Caco-2 (cell line): ENCODE data around the gene GOLGA8J. TPM values are rescaled to one million over a fixed set of nuclear protein-coding genes. Genes with fewer than 3 reads are reported as not detected.

Source experiments
- BruUV-seq: library from RNA; stranded (reverse); fragments of 400-500 nt; replicated peaks from 2 replicates; lab custom pipeline; 2021; lab: Mats Ljungman, UMichigan
- CTCF ChIA-PET: fragments of 300-600 bp; sonication (Branson Sonifier 250); formaldehyde crosslinking; loops from one replicate; lab custom pipeline; 2022; ENCODE audit warnings: antibody characterized with exemption; lab: Charles Lee
- POLR2A ChIA-PET: fragments of 300-600 bp; sonication (Branson Sonifier 250); formaldehyde crosslinking; loops from one replicate; lab custom pipeline; 2022; ENCODE audit warnings: antibody characterized with exemption; lab: Charles Lee
- DNase-seq, 2 experiments: peaks; one replicate each; pipeline versions ENCODE4 v3.0.0 to v3.0.0-alpha.2; 2020 to 2022
- H3K27me3 ChIP-seq: replicated peaks from 2 replicates; pipeline ENCODE4 v1.6.0; 2011; ENCODE audit warnings: low read length; ENCODE audit not compliant: control insufficient read depth, insufficient read depth
- H3K36me3 ChIP-seq: 2 replicates; pipeline ENCODE4 v1.5.1; 2011; ENCODE audit warnings: low read length; ENCODE audit not compliant: control insufficient read depth, insufficient read depth
- H3K4me1 ChIP-seq: fragments of 250-450 bp; sonication (Bioruptor Pico); 2 replicates; pipeline ENCODE4 v1.5.1; 2020; ENCODE audit warnings: mild to moderate bottlenecking
- H3K4me3 ChIP-seq: 2 replicates; pipeline ENCODE4 v1.5.1; 2011; ENCODE audit warnings: low read depth, mild to moderate bottlenecking, control low read depth, low read length
- H3K9me3 ChIP-seq: fragments of 250-450 bp; sonication (Bioruptor Pico); 2 replicates; pipeline ENCODE4 v1.5.1; 2020; ENCODE audit warnings: mild to moderate bottlenecking, moderate library complexity
- H3K27ac Mint-ChIP-seq: one replicate; pipeline ENCODE4 v1.8.0; 2022; ENCODE audit warnings: mixed read lengths; ENCODE audit not compliant: unreplicated experiment
- H3K27me3 Mint-ChIP-seq: one replicate; pipeline ENCODE4 v1.8.0; 2022; ENCODE audit warnings: mixed read lengths; ENCODE audit not compliant: insufficient read depth, unreplicated experiment
- H3K36me3 Mint-ChIP-seq: one replicate; pipeline ENCODE4 v1.8.0; 2022; ENCODE audit warnings: mild to moderate bottlenecking, mixed read lengths; ENCODE audit not compliant: insufficient read depth, unreplicated experiment
- H3K4me1 Mint-ChIP-seq: one replicate; pipeline ENCODE4 v1.8.0; 2022; ENCODE audit warnings: low read depth, mixed read lengths; ENCODE audit not compliant: unreplicated experiment
- H3K4me3 Mint-ChIP-seq: one replicate; pipeline ENCODE4 v1.8.0; 2022; ENCODE audit warnings: mild to moderate bottlenecking, moderate library complexity, mixed read lengths; ENCODE audit not compliant: unreplicated experiment
- H3K9me3 Mint-ChIP-seq: one replicate; pipeline ENCODE4 v1.8.0; 2022; ENCODE audit warnings: mixed read lengths; ENCODE audit not compliant: unreplicated experiment
- intact Hi-C: fragments of 100-400 bp; cut with micrococcal nuclease; formaldehyde crosslinking; loops from one replicate; pipeline ENCODE4 v1.10.0; 2022; ENCODE audit not compliant: unreplicated experiment
- total RNA-seq: library from RNA; stranded (reverse); gene quantifications from 2 replicates; pipeline ENCODE4 v1.2.3, GENCODE V29; 2022
- TF ChIP-seq, protein P1 (sequence below), 2 experiments: fragments of 200-600 bp in 1 of 2; IDR thresholded peaks; 1 replicate in 1 of 2; 2 replicates in 1 of 2; pipeline versions ENCODE4 v1.5.1 to v1.8.0; 2011 to 2022; ENCODE audit warnings: antibody characterized with exemption in 1 of 2, control low read depth in 1 of 2, inconsistent platforms in 1 of 2, low read depth in 1 of 2, low read length in 1 of 2, mild to moderate bottlenecking in 1 of 2, moderate library complexity in 1 of 2; ENCODE audit not compliant: insufficient read depth in 1 of 2, severe bottlenecking in 1 of 2, unreplicated experiment in 1 of 2

The GOLGA8J gene
- total RNA-seq, 1 experiment from 2014 or later = not detected

DNA sequence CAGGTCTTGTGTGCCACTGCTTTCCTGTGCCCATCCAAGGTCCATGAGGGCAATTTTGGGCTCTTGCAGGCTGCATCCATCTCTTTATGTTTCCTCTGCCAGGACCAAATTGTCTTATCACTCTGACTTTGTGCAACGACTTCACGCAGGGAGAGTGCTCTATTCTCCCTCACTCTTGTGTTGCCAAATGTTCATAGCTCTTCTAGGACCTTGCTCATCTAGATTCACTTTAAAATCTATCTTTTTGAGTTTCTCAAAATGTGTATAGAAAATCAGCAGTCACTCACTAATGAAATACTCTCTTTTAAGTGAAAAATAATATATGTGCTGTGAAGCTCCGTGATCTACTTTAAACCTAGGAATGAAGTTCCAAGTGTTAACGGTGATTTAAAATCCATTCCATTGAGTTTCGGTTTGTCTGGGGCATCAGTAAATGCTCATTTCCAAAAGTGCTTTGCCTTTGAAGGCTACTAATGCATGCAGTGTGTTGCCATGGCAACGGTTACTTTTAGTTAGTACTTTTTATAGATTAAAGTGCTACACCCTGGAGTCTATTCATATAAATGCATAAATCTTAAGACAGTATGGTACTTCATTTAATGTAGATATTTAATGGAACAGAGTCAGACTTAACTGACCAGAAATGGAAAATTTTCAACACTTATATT is 46.6 kb upstream of the GOLGA8J start:
- Mint-ChIP-seq H3K9me3 (no peaks in the 10 kb centered on the region), H3K27ac (no peak overlapping the region), H3K27me3 (peaks cover 16% of the 10 kb centered on the region), H3K4me1 (no peaks in the 10 kb centered on the region), H3K4me3 (no peak overlapping the region), H3K36me3 (no peaks in the 10 kb centered on the region)
- ChIA-PET CTCF (no interaction called here), POLR2A (no interaction called here)
- no peaks in the 10 kb centered on the region for H3K9me3 ChIP-seq
- no peaks in the 10 kb centered on the region for H3K27me3 ChIP-seq
- intact Hi-C loops = no loop called here
- no TSS peak for BruUV-seq
- no peak overlapping the region for H3K4me3 ChIP-seq
- DNase-seq = no peak
- TF ChIP-seq, protein P1, sequence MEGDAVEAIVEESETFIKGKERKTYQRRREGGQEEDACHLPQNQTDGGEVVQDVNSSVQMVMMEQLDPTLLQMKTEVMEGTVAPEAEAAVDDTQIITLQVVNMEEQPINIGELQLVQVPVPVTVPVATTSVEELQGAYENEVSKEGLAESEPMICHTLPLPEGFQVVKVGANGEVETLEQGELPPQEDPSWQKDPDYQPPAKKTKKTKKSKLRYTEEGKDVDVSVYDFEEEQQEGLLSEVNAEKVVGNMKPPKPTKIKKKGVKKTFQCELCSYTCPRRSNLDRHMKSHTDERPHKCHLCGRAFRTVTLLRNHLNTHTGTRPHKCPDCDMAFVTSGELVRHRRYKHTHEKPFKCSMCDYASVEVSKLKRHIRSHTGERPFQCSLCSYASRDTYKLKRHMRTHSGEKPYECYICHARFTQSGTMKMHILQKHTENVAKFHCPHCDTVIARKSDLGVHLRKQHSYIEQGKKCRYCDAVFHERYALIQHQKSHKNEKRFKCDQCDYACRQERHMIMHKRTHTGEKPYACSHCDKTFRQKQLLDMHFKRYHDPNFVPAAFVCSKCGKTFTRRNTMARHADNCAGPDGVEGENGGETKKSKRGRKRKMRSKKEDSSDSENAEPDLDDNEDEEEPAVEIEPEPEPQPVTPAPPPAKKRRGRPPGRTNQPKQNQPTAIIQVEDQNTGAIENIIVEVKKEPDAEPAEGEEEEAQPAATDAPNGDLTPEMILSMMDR (IDR thresholded peaks at IDR 0.05; ENCODE audit: insufficient read depth in 1 of 2, low read depth in 1 of 2, low read length in 1 of 2, severe bottlenecking in 1 of 2, unreplicated experiment in 1 of 2) = no peak
- no peaks in the 10 kb centered on the region for H3K4me1 ChIP-seq
- no peaks in the 10 kb centered on the region for H3K36me3 ChIP-seq

DNA sequence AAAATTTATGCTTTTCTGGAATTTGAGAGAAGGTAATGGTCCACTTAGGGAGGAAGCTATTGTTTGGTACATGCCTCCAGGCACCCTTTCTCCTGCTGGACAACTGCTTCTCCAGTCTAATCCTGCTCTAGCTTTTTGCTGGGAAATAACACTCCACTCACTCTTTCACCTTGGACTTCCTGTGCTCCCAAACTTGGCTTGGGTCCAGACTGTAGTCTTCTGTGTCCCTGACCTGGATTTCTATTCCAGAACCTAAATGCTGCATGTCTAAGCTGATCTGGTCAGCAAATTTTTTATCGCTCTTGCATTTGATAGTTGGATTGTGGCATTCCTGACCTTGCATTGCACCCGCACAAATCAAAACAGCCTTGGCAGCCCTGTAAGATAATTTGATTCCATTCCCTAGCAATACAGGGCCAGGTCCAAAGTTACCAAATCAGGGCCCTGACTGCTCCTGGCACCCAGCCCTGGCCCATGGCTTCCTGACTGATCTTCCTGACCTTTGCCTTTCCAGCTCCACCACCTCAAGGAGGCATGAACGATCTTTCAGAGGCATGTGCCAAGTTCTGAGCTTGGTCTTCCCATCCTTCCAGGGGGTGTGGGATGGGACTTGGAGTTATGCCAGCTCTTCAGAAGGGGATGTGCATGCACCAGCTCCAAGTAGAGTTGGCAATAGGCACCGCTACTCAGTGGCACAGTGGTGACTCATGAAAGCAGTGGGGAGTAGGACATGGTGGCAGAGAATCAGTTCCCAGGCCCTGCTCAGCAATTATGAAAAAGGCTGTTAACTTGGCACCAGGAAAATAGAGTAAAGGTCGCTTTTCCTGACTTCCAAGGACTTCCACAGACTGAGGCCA is 43.9 kb upstream of the GOLGA8J start:
- Mint-ChIP-seq H3K36me3 (no peaks in the 10 kb centered on the region), H3K4me1 (no peaks in the 10 kb centered on the region), H3K4me3 (no peak overlapping the region), H3K27ac (no peak overlapping the region), H3K27me3 (peaks cover 16% of the 10 kb centered on the region), H3K9me3 (no peaks in the 10 kb centered on the region)
- BruUV-seq = no TSS peak
- H3K4me3 ChIP-seq = no peak overlapping the region
- no peaks in the 10 kb centered on the region for H3K4me1 ChIP-seq
- H3K27me3 ChIP-seq = no peaks in the 10 kb centered on the region
- intact Hi-C loops = no loop called here
- H3K9me3 ChIP-seq = no peaks in the 10 kb centered on the region
- CTCF ChIA-PET = no interaction called here
- POLR2A ChIA-PET = no interaction called here
- no peaks in the 10 kb centered on the region for H3K36me3 ChIP-seq
- TF ChIP-seq, protein P1 (IDR thresholded peaks at IDR 0.05; ENCODE audit: insufficient read depth in 1 of 2, low read depth in 1 of 2, low read length in 1 of 2, severe bottlenecking in 1 of 2, unreplicated experiment in 1 of 2) = no peak
- DNase-seq = no peak

DNA sequence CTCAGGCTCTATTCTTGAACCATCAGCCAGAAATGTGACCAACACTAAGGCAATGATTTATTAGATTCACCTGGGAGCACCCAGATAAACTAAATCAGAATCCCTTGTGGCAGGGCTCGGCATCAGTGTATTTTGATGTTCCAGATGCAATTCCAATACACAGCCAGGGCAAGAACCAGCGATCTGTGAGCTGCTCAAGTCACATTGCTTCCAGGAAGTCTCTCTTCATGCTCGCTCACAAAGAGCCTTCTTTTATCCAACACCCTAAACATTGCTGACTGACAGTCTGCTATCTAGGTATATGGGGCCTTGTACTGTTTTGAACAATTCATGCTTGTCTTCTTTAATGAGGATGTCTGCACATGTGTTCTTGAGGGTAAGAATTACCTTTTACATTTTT is 40.9 kb upstream of the GOLGA8J start:
- Mint-ChIP-seq H3K27ac (no peak overlapping the region), H3K4me3 (no peak overlapping the region), H3K36me3 (no peaks in the 10 kb centered on the region), H3K9me3 (no peaks in the 10 kb centered on the region), H3K27me3 (peaks cover 14% of the 10 kb centered on the region), H3K4me1 (no peaks in the 10 kb centered on the region)
- CTCF ChIA-PET = no interaction called here
- H3K27me3 ChIP-seq = no peaks in the 10 kb centered on the region
- no peaks in the 10 kb centered on the region for H3K4me1 ChIP-seq
- DNase-seq = no peak
- H3K4me3 ChIP-seq = no peak overlapping the region
- TF ChIP-seq, protein P1 (IDR thresholded peaks at IDR 0.05; ENCODE audit: insufficient read depth in 1 of 2, low read depth in 1 of 2, low read length in 1 of 2, severe bottlenecking in 1 of 2, unreplicated experiment in 1 of 2) = no peak
- no peaks in the 10 kb centered on the region for H3K36me3 ChIP-seq
- intact Hi-C loops = no loop called here
- POLR2A ChIA-PET = no interaction called here
- BruUV-seq = no TSS peak
- no peaks in the 10 kb centered on the region for H3K9me3 ChIP-seq
